Keratinocyte (primary cell): ENCODE results near the gene AKTIP. TPM values are rescaled to one million over a fixed set of nuclear protein-coding genes. Genes with fewer than 3 reads are reported as not detected.

Experiments used
- DNase-seq: peaks from one replicate; pipeline ENCODE4 v3.0.0-alpha.2; 2011; ENCODE audit warnings: low read depth, missing footprints, low spot score
- FAIRE-seq: peaks from 2 replicates; lab custom pipeline; 2011; peaks lifted over from hg19 to GRCh38; lab: Jason Lieb, UNC
- H2AFZ ChIP-seq: 2 replicates; pipeline ENCODE4 v1.6.0; 2012; ENCODE audit warnings: low read length, control low read depth, inconsistent platforms; ENCODE audit not compliant: control insufficient read depth
- H3K27ac ChIP-seq: 2 replicates; pipeline ENCODE4 v1.5.1; 2011; ENCODE audit warnings: low read length; ENCODE audit not compliant: control insufficient read depth, insufficient read depth
- H3K27me3 ChIP-seq: 3 replicates; pipeline ENCODE4 v1.6.0; 2011; ENCODE audit warnings: low read length; ENCODE audit not compliant: control insufficient read depth, insufficient read depth; ENCODE audit errors: extremely low read depth
- H3K36me3 ChIP-seq, 2 experiments: 2 replicates in 1 of 2; 3 replicates in 1 of 2; pipeline ENCODE4 v1.5.1; 2011; ENCODE audit warnings: low read length in 2 of 2, mild to moderate bottlenecking in 1 of 2; ENCODE audit not compliant: control insufficient read depth in 2 of 2, insufficient read depth in 2 of 2; ENCODE audit errors: extremely low read depth in 1 of 2
- H3K4me1 ChIP-seq: 3 replicates; pipeline ENCODE4 v1.5.1; 2011; ENCODE audit warnings: low read length; ENCODE audit not compliant: control insufficient read depth, insufficient read depth; ENCODE audit errors: extremely low read depth
- H3K4me2 ChIP-seq: 3 replicates; pipeline ENCODE4 v1.6.0; 2011; ENCODE audit warnings: low read depth, low read length; ENCODE audit not compliant: control insufficient read depth, insufficient read depth; ENCODE audit errors: extremely low read depth
- H3K4me3 ChIP-seq, 3 experiments: fragments of 200-600 bp in 1 of 3; sonication (generic) in 1 of 3; 2 replicates in 2 of 3; 3 replicates in 1 of 3; pipeline ENCODE4 v1.5.1; 2011 to 2016; ENCODE audit warnings: low read length in 3 of 3, mild to moderate bottlenecking in 3 of 3, control low read depth in 2 of 3, inconsistent platforms in 1 of 3, low read depth in 1 of 3, mixed read lengths in 1 of 3, mixed run types in 1 of 3, moderate library complexity in 1 of 3; ENCODE audit not compliant: control insufficient read depth in 2 of 3, insufficient read depth in 2 of 3; ENCODE audit errors: extremely low read depth in 1 of 3
- H3K79me2 ChIP-seq: 2 replicates; pipeline ENCODE4 v1.6.0; 2012; ENCODE audit warnings: low read length; ENCODE audit not compliant: control insufficient read depth, insufficient read depth
- H3K9ac ChIP-seq: 3 replicates; pipeline ENCODE4 v1.6.0; 2011; ENCODE audit warnings: low read length; ENCODE audit not compliant: control insufficient read depth, insufficient read depth; ENCODE audit errors: extremely low read depth
- H3K9me1 ChIP-seq: 3 replicates; pipeline ENCODE4 v1.6.0; 2011; ENCODE audit warnings: low read length; ENCODE audit not compliant: control insufficient read depth, insufficient read depth; ENCODE audit errors: extremely low read depth
- H3K9me3 ChIP-seq: 2 replicates; pipeline ENCODE4 v1.5.1; 2012; ENCODE audit warnings: low read depth, low read length; ENCODE audit not compliant: control insufficient read depth
- H4K20me1 ChIP-seq: 3 replicates; pipeline ENCODE4 v1.6.0; 2011; ENCODE audit warnings: low read length; ENCODE audit not compliant: control insufficient read depth, insufficient read depth; ENCODE audit errors: extremely low read depth
- CTCF ChIP-seq, 3 experiments: IDR thresholded peaks in 1 of 3; conservative IDR thresholded peaks in 1 of 3; optimal IDR thresholded peaks in 1 of 3; 2 replicates in 2 of 3; 3 replicates in 1 of 3; pipeline versions ENCODE3 to v1.5.1; 2011; ENCODE audit warnings: low read length in 3 of 3, mild to moderate bottlenecking in 3 of 3, moderate library complexity in 2 of 3, control low read depth in 1 of 3, inconsistent platforms in 1 of 3; ENCODE audit not compliant: insufficient read depth in 2 of 3; ENCODE audit errors: extremely low read depth in 1 of 3
- EZH2 ChIP-seq: IDR thresholded peaks from one replicate; pipeline ENCODE4 v1.6.1; 2012; ENCODE audit warnings: inconsistent platforms, mild to moderate bottlenecking, low read length, moderate library complexity
- dilution Hi-C: fragments of 300-500 bp; cut with MboI; formaldehyde crosslinking; loops from one replicate; pipeline ENCODE4 v1.7.0; 2020; ENCODE audit warnings: low sequenced_read_pairs; ENCODE audit not compliant: extremely low pct_ligation_motif_present
- polyA plus RNA-seq, 5 experiments: library from polyadenylated mRNA; depleted of rRNA in 3 of 5; stranded (reverse) in 3 of 5; stranded (forward) in 1 of 5; unstranded in 1 of 5; fragments of >200 nt; gene quantifications; 1 replicate in 1 of 5; 2 replicates in 3 of 5; 3 replicates in 1 of 5; pipeline versions ENCODE4 v1.2.1 to v1.2.3, GENCODE V29; 2011 to 2012; ENCODE audit warnings: missing spikeins in 2 of 5, low read depth in 1 of 5, low replicate concordance in 1 of 5

AKTIP gene
- polyA plus RNA-seq, 1 donor (not counting 4 experiments of a cell fraction or from before 2014, with no cell fraction given), result 23.6 TPM

GRCh38 chr16:53529513-53529912, 26.5 kb upstream of the AKTIP start:
- Histone ChIP-seq H3K27ac (no peak overlapping the region), H3K36me3 (no peaks in the 10 kb centered on the region), H4K20me1 (no peaks in the 10 kb centered on the region), H3K9me3 (no peaks in the 10 kb centered on the region), H3K9me1 (no peaks in the 10 kb centered on the region), H3K4me2 (no peak overlapping the region), H2AFZ (no peak overlapping the region), H3K9ac (no peak overlapping the region), H3K27me3 (no peaks in the 10 kb centered on the region), H3K4me1 (peaks cover 4% of the 10 kb centered on the region), H3K79me2 (no peaks in the 10 kb centered on the region), H3K4me3 (no peak overlapping the region)
- FAIRE-seq (no peak), DNase-seq (no peak)
- dilution Hi-C loops, result no loop called here
- TF ChIP-seq EZH2 (no peak), CTCF (optimal IDR thresholded peaks at IDR 0.05 in 1 of 3, IDR thresholded peaks at IDR 0.05 in 1 of 3, conservative IDR thresholded peaks at IDR 0.05 in 1 of 3; ENCODE audit: extremely low read depth in 1 of 3, insufficient read depth in 2 of 3, low read length in 3 of 3) (no peak)

GRCh38 chr16:53528797-53529196, 25.8 kb upstream of the AKTIP start:
- DNase-seq, result no peak
- no peak overlapping the region for H3K4me3 ChIP-seq
- no peak for TF ChIP-seq CTCF (optimal IDR thresholded peaks at IDR 0.05 in 1 of 3, IDR thresholded peaks at IDR 0.05 in 1 of 3, conservative IDR thresholded peaks at IDR 0.05 in 1 of 3; ENCODE audit: extremely low read depth in 1 of 3, insufficient read depth in 2 of 3, low read length in 3 of 3)
- TF ChIP-seq EZH2, result no peak
- H2AFZ ChIP-seq, result no peak overlapping the region
- H3K9me1 ChIP-seq, result no peaks in the 10 kb centered on the region
- H3K4me2 ChIP-seq, result no peak overlapping the region
- no peaks in the 10 kb centered on the region for H3K27me3 ChIP-seq
- no peak overlapping the region for H3K27ac ChIP-seq
- H3K9me3 ChIP-seq, result no peaks in the 10 kb centered on the region
- no peaks in the 10 kb centered on the region for H3K36me3 ChIP-seq
- no peak overlapping the region for H3K9ac ChIP-seq
- no peak for FAIRE-seq
- H4K20me1 ChIP-seq, result no peaks in the 10 kb centered on the region
- H3K79me2 ChIP-seq, result no peaks in the 10 kb centered on the region
- peaks cover 4% of the 10 kb centered on the region for H3K4me1 ChIP-seq
- dilution Hi-C loops, result no loop called here
